Mucosa of descending colon (tissue), 3 donors: ENCODE data around the gene FOCAD. TPM values are rescaled to one million over a fixed set of nuclear protein-coding genes. Genes with fewer than 3 reads are reported as not detected.

Experiments
- ATAC-seq: fragments of 200-7000 bp; cut with Tn5 transposase; one replicate; pipeline ENCODE4 v1.9.1; 2020; ENCODE audit warnings: mild to moderate bottlenecking, moderate library complexity
- DNase-seq, 3 donors: peaks; one replicate each; pipeline ENCODE4 v3.0.0-alpha.2; 2020
- H3K36me3 ChIP-seq: fragments of 200-600 bp; one replicate; pipeline ENCODE4 v1.8.0; 2021; ENCODE audit warnings: low read depth, mild to moderate bottlenecking
- H3K4me1 ChIP-seq: fragments of 200-600 bp; one replicate; pipeline ENCODE4 v1.8.0; 2021; ENCODE audit warnings: low read depth, mild to moderate bottlenecking
- H3K4me3 ChIP-seq: fragments of 200-600 bp; one replicate; pipeline ENCODE4 v1.8.0; 2021; ENCODE audit warnings: mild to moderate bottlenecking
- H3K9me3 ChIP-seq: fragments of 200-600 bp; one replicate; pipeline ENCODE4 v1.8.0; 2021; ENCODE audit warnings: mild to moderate bottlenecking
- intact Hi-C, 2 donors: fragments of 100-400 bp; cut with DNase I in 1 of 2; cut with micrococcal nuclease in 1 of 2; formaldehyde crosslinking; loops; one replicate each; pipeline versions ENCODE4 v1.11.0 to v1.11.1; 2022; cut with DNase I, micrococcal nuclease
- total RNA-seq, 3 donors: library from RNA; stranded (reverse); fragmentation: NEBNext Ultra II Directional in 2 of 3; extraction: Animal tissue kit (Norgen Biotek cat#: 25700) in 2 of 3; gene quantifications; one replicate each; pipeline versions ENCODE4 v1.2.1 to v1.2.4, GENCODE V29; 2021 to 2023
- TF ChIP-seq, protein P1 (sequence below): fragments of 200-600 bp; IDR thresholded peaks from one replicate; pipeline ENCODE4 v1.8.0; 2022; ENCODE audit warnings: antibody characterized with exemption, mild to moderate bottlenecking
- donor health status: DM: no; HTN: no; CAD: no; lungs with moderate emphysema.
- donor health status: DM: no; HTN: no; CAD: no.
- donor health status: DM: no; HTN: yes; CAD: no.

The FOCAD gene
- total RNA-seq, 3 donors from 2014 or later, result 26.6 to 30.3 (median 26.9) TPM

DNA sequence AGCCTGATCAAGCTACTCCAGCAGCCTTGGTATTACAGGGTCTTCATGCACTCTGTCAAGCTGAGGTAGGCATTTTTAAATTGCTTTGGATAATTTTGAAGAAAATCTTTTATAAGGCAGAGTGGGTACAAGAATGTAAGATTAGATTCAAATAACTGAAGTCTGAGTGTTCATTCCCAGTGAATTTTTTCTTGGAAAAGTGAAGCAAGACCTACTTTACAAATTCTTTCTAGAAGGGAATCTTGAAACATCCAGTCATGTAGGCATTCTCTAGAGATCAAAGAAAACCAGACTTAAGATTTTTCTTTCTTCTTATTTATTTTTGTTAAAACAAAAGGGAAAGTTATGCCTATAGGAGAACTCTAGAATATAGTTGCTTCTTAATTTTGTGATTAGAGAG is 139.0 kb downstream of the FOCAD start:
- Histone ChIP-seq H3K9me3 (no peaks in the 10 kb centered on the region), H3K4me3 (no peak overlapping the region), H3K36me3 (no peaks in the 10 kb centered on the region), H3K4me1 (no peaks in the 10 kb centered on the region)
- intact Hi-C loops, result no loop called here
- ATAC-seq, result no peak
- TF ChIP-seq, protein P1, sequence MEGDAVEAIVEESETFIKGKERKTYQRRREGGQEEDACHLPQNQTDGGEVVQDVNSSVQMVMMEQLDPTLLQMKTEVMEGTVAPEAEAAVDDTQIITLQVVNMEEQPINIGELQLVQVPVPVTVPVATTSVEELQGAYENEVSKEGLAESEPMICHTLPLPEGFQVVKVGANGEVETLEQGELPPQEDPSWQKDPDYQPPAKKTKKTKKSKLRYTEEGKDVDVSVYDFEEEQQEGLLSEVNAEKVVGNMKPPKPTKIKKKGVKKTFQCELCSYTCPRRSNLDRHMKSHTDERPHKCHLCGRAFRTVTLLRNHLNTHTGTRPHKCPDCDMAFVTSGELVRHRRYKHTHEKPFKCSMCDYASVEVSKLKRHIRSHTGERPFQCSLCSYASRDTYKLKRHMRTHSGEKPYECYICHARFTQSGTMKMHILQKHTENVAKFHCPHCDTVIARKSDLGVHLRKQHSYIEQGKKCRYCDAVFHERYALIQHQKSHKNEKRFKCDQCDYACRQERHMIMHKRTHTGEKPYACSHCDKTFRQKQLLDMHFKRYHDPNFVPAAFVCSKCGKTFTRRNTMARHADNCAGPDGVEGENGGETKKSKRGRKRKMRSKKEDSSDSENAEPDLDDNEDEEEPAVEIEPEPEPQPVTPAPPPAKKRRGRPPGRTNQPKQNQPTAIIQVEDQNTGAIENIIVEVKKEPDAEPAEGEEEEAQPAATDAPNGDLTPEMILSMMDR, result no peak
- no peak for DNase-seq

DNA sequence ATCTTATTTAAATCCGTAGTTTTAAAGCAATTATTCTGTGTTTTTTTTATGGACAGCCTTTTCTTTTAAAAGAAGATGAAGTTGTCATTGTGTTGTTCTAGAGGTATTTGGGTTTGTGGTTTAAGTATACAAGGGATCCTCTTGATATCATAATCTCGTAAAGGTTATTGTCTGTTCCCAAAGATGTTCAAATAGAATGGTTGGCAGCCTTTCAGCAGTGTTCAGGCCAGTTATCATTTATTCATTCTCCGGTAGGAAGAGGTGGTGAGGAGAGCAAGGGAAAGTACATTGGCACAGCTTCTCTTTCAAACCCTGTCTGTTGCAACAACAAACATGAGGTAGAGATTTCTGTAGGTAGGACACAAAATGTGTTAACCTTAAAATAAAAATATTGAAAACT is 147.0 kb downstream of the FOCAD start:
- Histone ChIP-seq H3K4me1 (no peaks in the 10 kb centered on the region), H3K4me3 (no peak overlapping the region), H3K36me3 (no peaks in the 10 kb centered on the region), H3K9me3 (no peaks in the 10 kb centered on the region)
- DNase-seq, result no peak
- intact Hi-C loops, result no loop called here
- no peak for ATAC-seq
- TF ChIP-seq, protein P1, result no peak

DNA sequence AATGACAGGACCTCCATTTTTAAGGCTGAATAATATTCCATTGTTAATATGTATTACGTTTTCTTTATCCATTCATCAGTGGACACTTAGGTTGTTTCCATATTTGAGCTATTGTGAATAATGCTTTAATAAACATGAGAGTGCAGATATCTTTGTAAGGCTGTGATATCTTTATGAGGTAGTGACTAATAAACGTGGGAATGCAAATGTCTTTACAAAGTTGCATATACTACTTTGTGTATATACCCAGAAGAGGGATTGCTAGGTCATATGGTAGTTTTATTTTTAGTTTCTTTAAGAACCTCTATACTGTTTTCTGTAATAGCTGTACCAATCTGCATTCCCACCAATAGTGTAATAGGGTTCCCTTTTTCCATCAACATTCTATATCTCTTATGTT is 148.7 kb downstream of the FOCAD start:
- Histone ChIP-seq H3K9me3 (no peaks in the 10 kb centered on the region), H3K4me1 (no peaks in the 10 kb centered on the region), H3K4me3 (no peak overlapping the region), H3K36me3 (no peaks in the 10 kb centered on the region)
- intact Hi-C loops, result no loop called here
- TF ChIP-seq, protein P1, result no peak
- no peak for DNase-seq
- no peak for ATAC-seq

DNA sequence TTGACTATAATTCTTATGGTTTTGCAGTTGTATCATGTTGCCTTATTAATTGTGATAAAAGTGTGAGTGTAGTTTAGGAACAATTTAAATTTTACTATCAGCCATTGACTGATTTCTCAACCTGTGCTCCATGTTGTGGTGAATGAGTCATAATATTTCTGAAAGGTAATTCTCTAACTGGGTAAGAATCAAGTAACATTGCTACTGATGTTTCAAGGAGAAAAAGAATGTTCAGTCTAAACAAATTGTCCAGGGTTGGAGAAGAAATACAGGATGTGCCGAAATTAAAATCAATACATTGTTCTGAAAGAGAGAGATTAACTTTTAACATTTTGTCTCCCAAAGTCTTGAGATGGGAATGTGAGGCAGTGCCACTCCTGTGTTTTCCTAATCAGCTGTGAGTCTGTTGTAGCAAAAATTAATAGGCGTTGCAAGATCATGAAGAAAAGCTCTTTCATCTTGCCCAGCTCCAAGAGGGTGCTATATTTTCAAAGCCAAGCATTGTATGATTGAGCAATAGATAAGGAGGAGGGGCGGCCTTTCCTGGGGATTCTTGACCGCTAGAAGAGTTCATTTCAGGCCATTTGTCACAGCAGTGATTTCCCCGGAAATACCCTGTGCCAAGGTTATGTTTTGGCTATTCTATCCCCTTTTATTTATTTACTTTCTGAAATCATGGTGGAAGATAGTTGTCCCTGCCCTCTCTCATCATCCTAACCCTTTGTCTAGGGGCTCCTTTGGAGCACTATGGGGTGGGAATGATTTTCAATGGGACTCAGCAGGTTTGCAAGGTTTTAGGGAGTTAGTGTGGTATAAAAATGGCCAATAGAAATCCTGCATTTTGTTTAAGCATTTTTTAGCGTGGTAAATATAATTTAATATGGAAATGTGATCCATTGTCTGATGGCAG is 151.6 kb downstream of the FOCAD start:
- TF ChIP-seq, protein P1, result no peak
- ATAC-seq (no peak), DNase-seq (no peak)
- Histone ChIP-seq H3K4me1 (no peaks in the 10 kb centered on the region), H3K4me3 (no peak overlapping the region), H3K36me3 (no peaks in the 10 kb centered on the region), H3K9me3 (no peaks in the 10 kb centered on the region)
- intact Hi-C loops, result no loop called here

DNA sequence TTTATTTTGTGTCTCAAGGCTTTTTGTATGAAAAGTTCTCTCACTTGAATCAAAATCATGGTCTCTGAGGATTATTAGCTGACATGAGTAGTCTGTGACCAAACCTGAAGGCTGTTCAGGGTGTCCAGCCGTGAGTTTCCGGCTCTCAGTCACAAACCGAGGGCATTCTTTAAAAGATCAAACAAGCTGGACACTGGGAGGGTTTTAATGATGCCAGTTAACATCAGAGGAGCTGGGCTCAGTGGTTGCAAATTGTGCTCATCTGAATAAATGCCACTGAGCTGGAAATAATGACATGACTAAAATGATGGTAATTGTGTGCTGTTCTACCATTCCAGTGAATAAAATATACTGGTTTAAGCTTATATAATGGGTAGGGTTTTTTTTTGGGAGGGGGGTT is 153.1 kb downstream of the FOCAD start:
- TF ChIP-seq, protein P1, result no peak
- Histone ChIP-seq H3K36me3 (no peaks in the 10 kb centered on the region), H3K4me1 (no peaks in the 10 kb centered on the region), H3K9me3 (peaks cover 1% of the 10 kb centered on the region), H3K4me3 (no peak overlapping the region)
- ATAC-seq, result no peak
- no peak for DNase-seq
- intact Hi-C loops, result no loop called here
